ENCODE results near the gene UBE3A. TPM values are rescaled to one million over a fixed set of nuclear protein-coding genes. Genes with fewer than 3 reads are reported as not detected.

Gene UBE3A
- total RNA-seq, 2 experiments from 2014 or later, result 124 to 126 TPM

DNA sequence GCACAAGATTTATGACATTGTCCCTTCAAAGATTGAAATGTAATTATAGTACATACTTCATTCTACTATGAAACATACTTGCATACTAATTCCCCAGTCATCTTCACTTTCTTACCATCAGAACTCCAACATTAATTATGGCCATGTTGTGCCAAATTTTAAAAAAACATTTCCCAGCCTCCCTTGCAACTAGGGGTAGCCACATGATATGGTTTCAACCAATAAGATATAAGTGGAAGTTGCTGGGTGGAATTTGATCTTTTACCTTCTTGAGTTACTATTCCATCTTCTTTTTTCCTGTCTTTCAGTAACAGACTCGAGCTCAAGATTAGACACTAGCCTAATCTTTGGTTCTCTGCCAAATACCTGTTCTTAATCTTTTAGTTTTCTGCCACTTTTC is 25.6 kb upstream of the UBE3A start:
- no peak for DNase-seq
- Mint-ChIP-seq H3K4me1 (ENCODE audit: low read depth) (no peaks in the 10 kb centered on the region), H3K36me3 (ENCODE audit: low read depth) (no peaks in the 10 kb centered on the region), H3K27me3 (peaks cover 24% of the 10 kb centered on the region), H3K9me3 (no peaks in the 10 kb centered on the region), H3K27ac (no peak overlapping the region), H3K4me3 (no peak overlapping the region)
- Histone ChIP-seq H3K4me1 (ENCODE audit: insufficient read depth, low read length) (no peaks in the 10 kb centered on the region), H3K36me3 (ENCODE audit: insufficient read depth, low read length) (no peaks in the 10 kb centered on the region), H3K9me3 (ENCODE audit: control insufficient read depth in 1 of 2, insufficient read depth in 1 of 2, low read length in 2 of 2) (peaks cover 0 to 4% of the 10 kb centered on the region in 2 experiments), H3K4me3 (ENCODE audit: low read length) (no peak overlapping the region), H3K27ac (ENCODE audit: low read depth in 1 of 2, low read length in 2 of 2) (no peak overlapping the region), H3K27me3 (ENCODE audit: control insufficient read depth in 1 of 2, insufficient read depth in 2 of 2, low read length in 2 of 2) (no peaks in the 10 kb centered on the region)
- ATAC-seq (ENCODE audit: poor library complexity), result no peak
- ChIA-PET CTCF (no interaction called here), POLR2A (no interaction called here)
- TF ChIP-seq, protein P1, sequence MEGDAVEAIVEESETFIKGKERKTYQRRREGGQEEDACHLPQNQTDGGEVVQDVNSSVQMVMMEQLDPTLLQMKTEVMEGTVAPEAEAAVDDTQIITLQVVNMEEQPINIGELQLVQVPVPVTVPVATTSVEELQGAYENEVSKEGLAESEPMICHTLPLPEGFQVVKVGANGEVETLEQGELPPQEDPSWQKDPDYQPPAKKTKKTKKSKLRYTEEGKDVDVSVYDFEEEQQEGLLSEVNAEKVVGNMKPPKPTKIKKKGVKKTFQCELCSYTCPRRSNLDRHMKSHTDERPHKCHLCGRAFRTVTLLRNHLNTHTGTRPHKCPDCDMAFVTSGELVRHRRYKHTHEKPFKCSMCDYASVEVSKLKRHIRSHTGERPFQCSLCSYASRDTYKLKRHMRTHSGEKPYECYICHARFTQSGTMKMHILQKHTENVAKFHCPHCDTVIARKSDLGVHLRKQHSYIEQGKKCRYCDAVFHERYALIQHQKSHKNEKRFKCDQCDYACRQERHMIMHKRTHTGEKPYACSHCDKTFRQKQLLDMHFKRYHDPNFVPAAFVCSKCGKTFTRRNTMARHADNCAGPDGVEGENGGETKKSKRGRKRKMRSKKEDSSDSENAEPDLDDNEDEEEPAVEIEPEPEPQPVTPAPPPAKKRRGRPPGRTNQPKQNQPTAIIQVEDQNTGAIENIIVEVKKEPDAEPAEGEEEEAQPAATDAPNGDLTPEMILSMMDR (IDR thresholded peaks at IDR 0.05), result no peak
- intact Hi-C loops (cut with DNase I, micrococcal nuclease), result no loop called here

DNA sequence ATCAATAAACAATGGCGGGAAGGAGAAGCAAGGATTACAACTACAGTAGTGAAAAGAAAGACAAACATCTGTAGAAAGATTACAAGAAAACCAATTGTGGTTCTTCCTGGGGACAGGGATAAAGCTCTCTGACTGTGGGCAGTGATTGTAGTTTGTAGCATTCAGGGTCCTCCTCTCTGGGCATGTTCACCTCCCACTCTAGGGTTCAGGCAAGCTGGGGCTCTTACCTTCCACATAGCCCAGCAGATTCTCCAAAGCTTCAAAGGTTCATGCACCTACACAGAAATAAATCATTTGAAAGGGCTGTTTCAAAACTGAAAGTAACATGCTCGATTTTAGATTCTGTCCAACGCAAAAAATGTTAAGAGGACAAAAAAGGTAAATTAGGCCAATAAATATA is 17.4 kb upstream of the UBE3A start:
- H3K36me3 Mint-ChIP-seq (ENCODE audit: low read depth), result no peaks in the 10 kb centered on the region
- H3K27ac Mint-ChIP-seq, result no peak overlapping the region
- DNase-seq (no peak), ATAC-seq (ENCODE audit: poor library complexity) (no peak)
- no peaks in the 10 kb centered on the region for H3K27me3 ChIP-seq (ENCODE audit: control insufficient read depth in 1 of 2, insufficient read depth in 2 of 2, low read length in 2 of 2)
- H3K4me3 Mint-ChIP-seq, result no peak overlapping the region
- ChIA-PET CTCF (no interaction called here), POLR2A (no interaction called here)
- no peaks in the 10 kb centered on the region for H3K36me3 ChIP-seq (ENCODE audit: insufficient read depth, low read length)
- peaks cover 3% of the 10 kb centered on the region for H3K9me3 Mint-ChIP-seq
- H3K27me3 Mint-ChIP-seq, result no peaks in the 10 kb centered on the region
- H3K4me3 ChIP-seq (ENCODE audit: low read length), result no peak overlapping the region
- TF ChIP-seq, protein P1 (IDR thresholded peaks at IDR 0.05), result no peak
- intact Hi-C loops (cut with DNase I, micrococcal nuclease), result no loop called here
- no peaks in the 10 kb centered on the region for H3K4me1 ChIP-seq (ENCODE audit: insufficient read depth, low read length)
- H3K9me3 ChIP-seq (ENCODE audit: control insufficient read depth in 1 of 2, insufficient read depth in 1 of 2, low read length in 2 of 2), result peaks cover 0 to 5% of the 10 kb centered on the region in 2 experiments
- H3K27ac ChIP-seq (ENCODE audit: low read depth in 1 of 2, low read length in 2 of 2), result no peak overlapping the region
- H3K4me1 Mint-ChIP-seq (ENCODE audit: low read depth), result no peaks in the 10 kb centered on the region

DNA sequence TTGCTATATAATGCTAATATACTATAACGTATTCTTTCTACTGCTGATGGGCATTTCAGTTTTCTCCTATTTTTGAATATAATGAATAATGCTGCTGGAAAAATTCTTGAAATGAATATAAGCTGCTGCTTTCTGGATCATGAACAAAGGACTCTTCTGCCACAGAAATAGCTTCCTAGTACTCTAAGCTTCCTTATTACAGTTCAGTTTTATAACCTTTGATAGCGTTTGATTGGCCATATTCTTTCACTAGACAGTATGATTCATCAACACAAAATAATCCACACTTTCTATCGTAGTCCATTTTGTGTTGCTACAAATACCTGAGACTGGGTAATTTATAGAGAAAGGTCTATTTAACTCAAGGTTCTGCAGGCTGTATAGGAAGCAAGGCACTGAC is 16.4 kb upstream of the UBE3A start:
- no peak for ATAC-seq (ENCODE audit: poor library complexity)
- Mint-ChIP-seq H3K9me3 (peaks cover 3% of the 10 kb centered on the region), H3K4me3 (no peak overlapping the region), H3K4me1 (ENCODE audit: low read depth) (no peaks in the 10 kb centered on the region), H3K27ac (no peak overlapping the region), H3K27me3 (peaks cover 3% of the 10 kb centered on the region), H3K36me3 (ENCODE audit: low read depth) (peaks cover 3% of the 10 kb centered on the region)
- POLR2A ChIA-PET, result no interaction called here
- TF ChIP-seq, protein P1 (IDR thresholded peaks at IDR 0.05), result no peak
- no peaks in the 10 kb centered on the region for H3K27me3 ChIP-seq (ENCODE audit: control insufficient read depth in 1 of 2, insufficient read depth in 2 of 2, low read length in 2 of 2)
- no peaks in the 10 kb centered on the region for H3K36me3 ChIP-seq (ENCODE audit: insufficient read depth, low read length)
- no peak for DNase-seq
- H3K4me1 ChIP-seq (ENCODE audit: insufficient read depth, low read length), result no peaks in the 10 kb centered on the region
- H3K4me3 ChIP-seq (ENCODE audit: low read length), result no peak overlapping the region
- H3K27ac ChIP-seq (ENCODE audit: low read depth in 1 of 2, low read length in 2 of 2), result no peak overlapping the region
- CTCF ChIA-PET, result no interaction called here
- peaks cover 0 to 10% of the 10 kb centered on the region in 2 experiments for H3K9me3 ChIP-seq (ENCODE audit: control insufficient read depth in 1 of 2, insufficient read depth in 1 of 2, low read length in 2 of 2)
- intact Hi-C loops (cut with DNase I, micrococcal nuclease), result no loop called here

Measured in CD4-positive, alpha-beta T cell (primary cell).